Activated CD4-positive, CD25-positive, alpha-beta regulatory T cell treated with anti-CD3 and anti-CD28 coated beads, Interleukin-2, amount 50 U/mL, for 16 hours (primary cell): ENCODE data around the gene ATP2B1.
"Not testable (repeated sequence)": the region's sequence is repeated elsewhere in the genome, so short reads cannot be mapped to it uniquely, and the experiment has no call there.

ENCODE experiments used
- DNase-seq: peaks from one replicate; pipeline ENCODE4 v3.0.0-alpha.2; 2020; ENCODE audit warnings: low read depth, low spot score

Gene ATP2B1

GRCh38 chr12:89717759-89718523, 9.3 kb upstream of the ATP2B1 start:
- no peak for DNase-seq

GRCh38 chr12:89712706-89713105, 4.1 kb upstream of the ATP2B1 start:
- no peak for DNase-seq

- DNase-seq = no peak
These were observed 2.5 kb upstream of the ATP2B1 start for GRCh38 chr12:89710873-89711750.

GRCh38 chr12:89709995-89710872, 1.6 kb upstream of the ATP2B1 start:
- DNase-seq = no peak

GRCh38 chr12:89709157-89709994, 738 bp upstream of the ATP2B1 start:
- peak; percentile 98 for DNase-seq

- peak; percentile 2 for DNase-seq
These were observed 704 bp downstream of the ATP2B1 start for GRCh38 chr12:89707703-89708564.

GRCh38 chr12:89706986-89707702, 1.5 kb downstream of the ATP2B1 start:
- no peak for DNase-seq

- DNase-seq = no peak
These were observed 2.1 kb downstream of the ATP2B1 start for GRCh38 chr12:89706551-89706950.

GRCh38 chr12:89704457-89704856, 4.2 kb downstream of the ATP2B1 start:
- no peak for DNase-seq

GRCh38 chr12:89703768-89704167, 4.9 kb downstream of the ATP2B1 start:
- no peak for DNase-seq

GRCh38 chr12:89702503-89702902, 6.1 kb downstream of the ATP2B1 start:
- DNase-seq = no peak

- DNase-seq = no peak
These were observed 6.9 kb downstream of the ATP2B1 start for GRCh38 chr12:89701606-89702206.

- DNase-seq = no peak
These were observed 8.3 kb downstream of the ATP2B1 start for GRCh38 chr12:89700191-89700810.

- no peak for DNase-seq
These were observed 10.0 kb downstream of the ATP2B1 start for GRCh38 chr12:89698607-89699006.

- not testable (repeated sequence) for DNase-seq
These were observed 10.9 kb downstream of the ATP2B1 start for GRCh38 chr12:89697728-89698127.

GRCh38 chr12:89697296-89697695, 11.3 kb downstream of the ATP2B1 start:
- DNase-seq = no peak

GRCh38 chr12:89695830-89696229, 12.8 kb downstream of the ATP2B1 start:
- no peak for DNase-seq

GRCh38 chr12:89695100-89695499, 13.5 kb downstream of the ATP2B1 start:
- no peak for DNase-seq
